HG02610 (cell line): ENCODE data around the gene LENG8.

ENCODE experiments used
- ATAC-seq: cut with Tn5 transposase; IDR thresholded peaks from one replicate; pipeline ENCODE4 v1.9.1; 2021; ENCODE audit warnings: mild to moderate bottlenecking, moderate library complexity; ENCODE audit not compliant: unreplicated experiment

Gene LENG8

DNA sequence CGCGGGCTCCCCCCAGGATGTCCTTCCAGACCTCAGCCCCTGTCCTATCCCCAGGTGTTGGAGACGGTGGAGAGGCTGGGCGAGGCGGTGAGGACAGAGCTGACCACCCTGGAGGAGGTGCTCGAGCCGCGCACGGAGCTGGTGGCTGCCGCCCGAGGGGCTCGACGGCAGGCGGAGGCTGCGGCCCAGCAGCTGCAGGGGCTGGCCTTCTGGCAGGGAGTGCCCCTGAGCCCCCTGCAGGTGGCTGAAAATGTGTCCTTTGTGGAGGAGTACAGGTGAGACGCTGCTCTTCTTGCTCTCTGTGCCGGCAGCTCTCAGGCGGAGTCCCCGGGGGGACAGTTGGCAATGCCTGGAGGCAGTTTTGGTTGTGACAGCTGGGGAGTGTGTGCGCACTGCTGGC is 26.9 kb upstream of the LENG8 start:
- no peak for ATAC-seq

DNA sequence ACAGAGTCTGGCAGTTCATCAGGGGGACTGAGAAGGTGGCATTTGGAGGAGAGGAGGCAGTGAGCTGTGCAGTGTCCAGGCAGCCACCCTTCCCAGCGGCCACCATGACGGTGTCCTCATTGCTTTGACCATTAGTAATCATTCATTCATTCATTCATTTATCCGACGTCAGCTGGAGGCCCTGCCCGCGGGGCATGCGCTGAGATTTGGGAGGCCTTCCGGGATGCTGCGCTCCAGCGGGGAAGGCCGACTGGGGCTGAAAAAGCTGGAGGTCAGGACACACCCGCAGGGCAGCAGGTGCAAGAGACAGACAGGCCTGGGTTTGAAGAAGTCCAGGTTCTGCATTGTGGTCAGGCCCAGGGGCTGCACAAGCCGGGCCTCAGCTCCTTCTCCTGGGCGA is 24.8 kb upstream of the LENG8 start:
- no peak for ATAC-seq

DNA sequence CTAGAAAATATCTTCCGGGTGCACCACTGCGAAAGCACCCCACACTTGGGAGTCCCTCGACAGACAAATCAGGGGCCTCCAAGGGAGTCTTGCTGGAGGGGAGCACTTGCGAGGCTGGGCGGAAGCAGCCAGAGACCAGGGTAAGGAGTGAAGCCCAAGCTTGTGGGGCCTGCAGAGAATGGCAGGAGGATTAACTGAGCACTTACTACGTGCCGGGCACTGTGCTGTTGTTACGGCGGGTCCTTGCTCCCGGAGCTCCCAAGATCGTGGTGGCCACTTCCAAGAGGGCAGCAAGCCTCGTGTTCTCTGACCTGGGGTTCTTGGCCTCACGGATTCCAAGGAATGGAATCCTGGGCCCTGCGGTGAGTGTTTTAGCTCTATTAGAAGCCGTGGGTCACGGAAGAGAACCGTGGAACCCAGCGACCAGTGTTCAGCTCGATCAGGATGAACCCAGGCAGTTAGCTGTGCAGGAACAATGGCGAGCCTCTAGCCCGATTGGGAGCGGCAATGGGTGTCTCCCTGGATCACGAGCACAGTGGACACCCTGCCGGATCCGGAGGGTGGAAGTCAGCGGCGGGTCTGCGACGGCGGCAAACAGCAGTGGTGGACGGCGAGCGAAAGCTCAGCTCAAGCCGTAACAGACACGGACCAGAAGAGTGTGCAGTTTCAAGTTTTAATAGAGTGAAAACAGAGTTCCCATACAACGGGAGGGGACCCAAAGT is 24.2 kb upstream of the LENG8 start:
- ATAC-seq, result no peak

DNA sequence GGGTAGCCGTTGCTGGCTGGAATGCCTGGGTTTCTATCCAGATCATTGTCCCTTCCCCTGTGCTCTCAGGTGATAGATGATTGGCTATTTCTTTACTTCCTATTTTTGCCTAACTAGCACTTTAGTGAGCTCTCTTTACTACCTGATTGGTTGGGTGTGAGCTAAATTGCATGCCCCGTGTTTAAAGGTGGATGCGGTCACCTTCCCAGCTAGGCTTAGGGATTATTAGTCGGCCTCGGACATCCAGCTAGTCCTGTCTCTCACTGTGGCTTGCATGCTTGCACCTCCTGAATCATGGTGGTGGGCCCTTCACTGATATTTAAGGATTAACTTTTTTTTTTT is 23.6 kb upstream of the LENG8 start:
- ATAC-seq, result no peak

DNA sequence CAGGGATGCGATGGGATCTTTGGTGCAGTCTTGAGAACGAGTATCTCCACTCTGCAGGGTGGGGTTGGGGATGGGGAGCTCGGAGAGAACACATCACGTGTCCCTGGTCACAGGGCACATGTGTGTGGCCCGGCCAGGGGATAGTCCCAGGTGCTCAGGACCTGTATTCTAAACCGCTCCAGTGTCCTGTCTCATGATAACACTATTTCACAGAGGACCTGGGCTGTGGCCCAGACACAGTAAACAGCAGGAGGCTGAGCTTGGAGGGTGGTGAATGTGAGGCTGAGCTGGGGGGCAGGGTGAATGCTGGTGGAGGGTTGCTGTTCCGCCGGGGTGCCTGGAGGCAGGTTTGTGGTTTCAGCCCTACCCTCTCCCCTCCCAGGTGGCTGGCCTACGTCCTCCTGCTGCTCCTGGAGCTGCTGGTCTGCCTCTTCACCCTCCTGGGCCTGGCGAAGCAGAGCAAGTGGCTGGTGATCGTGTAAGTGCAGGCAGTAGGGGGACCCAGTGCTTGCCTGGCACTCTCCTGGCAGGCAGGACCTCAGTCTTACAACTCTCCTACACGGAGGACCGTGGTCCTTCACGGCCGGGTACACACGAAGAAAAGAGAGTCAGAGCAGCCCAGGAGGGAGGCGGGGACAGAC is 22.6 kb upstream of the LENG8 start:
- ATAC-seq, result no peak

DNA sequence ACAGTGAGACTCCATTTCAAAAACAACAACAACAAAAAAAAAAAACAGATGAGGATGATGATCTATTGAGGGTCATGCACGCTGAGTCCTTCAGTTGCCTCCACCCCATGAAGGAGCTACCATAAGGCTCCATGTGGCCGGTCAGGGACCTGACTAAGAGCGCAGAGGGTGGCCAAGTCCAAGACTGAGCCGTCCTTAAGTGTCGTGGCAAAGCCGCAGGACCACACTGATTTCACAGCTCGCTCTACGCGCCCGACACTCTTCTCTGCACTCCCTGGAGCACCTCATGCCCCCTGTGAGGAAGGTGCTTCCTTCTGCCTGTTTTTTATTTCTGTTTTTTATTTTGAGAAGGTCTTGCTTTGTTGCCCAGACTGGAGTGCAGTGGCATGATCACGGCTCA is 21.4 kb upstream of the LENG8 start:
- ATAC-seq, result no peak

- no peak for ATAC-seq
Measured at GRCh38 chr19:54428323-54429175, 20.4 kb upstream of the LENG8 start.

GRCh38 chr19:54429176-54429495 is 19.9 kb upstream of the LENG8 start:
- ATAC-seq, result no peak

DNA sequence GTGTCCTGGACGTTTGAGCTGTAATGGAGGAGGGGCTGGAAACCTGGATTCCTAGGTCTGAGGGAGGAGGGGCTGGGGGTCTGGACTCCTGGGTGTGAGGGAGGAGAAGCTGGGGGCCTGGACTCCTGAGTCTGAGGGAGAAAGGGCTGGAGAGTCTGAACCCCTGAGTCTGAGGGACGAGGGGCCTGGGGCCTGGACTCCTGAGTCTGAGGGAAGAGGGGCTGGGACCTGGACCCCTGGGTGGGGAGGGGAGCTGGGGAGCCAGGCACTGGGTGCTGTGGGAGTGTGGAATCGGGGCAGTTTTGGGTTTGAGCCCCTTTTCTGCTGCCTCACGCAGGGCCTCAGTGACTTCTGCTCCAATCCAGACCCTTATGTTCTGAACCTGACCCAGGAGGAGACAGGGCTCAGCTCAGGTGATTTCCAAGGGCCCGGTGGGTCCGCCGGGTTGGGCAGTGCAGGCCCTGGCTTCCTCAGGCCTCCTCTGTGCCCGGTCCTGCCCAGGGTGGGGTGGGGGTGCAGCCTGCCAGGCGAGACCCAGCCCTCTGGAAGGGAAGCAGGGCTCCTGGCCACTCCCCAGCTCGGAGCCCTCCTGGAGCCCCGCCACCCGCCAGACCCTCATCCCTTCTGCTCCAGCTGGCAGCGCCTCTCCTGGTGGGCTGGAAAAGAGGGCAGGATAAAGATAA is 19.3 kb upstream of the LENG8 start:
- no peak for ATAC-seq

DNA sequence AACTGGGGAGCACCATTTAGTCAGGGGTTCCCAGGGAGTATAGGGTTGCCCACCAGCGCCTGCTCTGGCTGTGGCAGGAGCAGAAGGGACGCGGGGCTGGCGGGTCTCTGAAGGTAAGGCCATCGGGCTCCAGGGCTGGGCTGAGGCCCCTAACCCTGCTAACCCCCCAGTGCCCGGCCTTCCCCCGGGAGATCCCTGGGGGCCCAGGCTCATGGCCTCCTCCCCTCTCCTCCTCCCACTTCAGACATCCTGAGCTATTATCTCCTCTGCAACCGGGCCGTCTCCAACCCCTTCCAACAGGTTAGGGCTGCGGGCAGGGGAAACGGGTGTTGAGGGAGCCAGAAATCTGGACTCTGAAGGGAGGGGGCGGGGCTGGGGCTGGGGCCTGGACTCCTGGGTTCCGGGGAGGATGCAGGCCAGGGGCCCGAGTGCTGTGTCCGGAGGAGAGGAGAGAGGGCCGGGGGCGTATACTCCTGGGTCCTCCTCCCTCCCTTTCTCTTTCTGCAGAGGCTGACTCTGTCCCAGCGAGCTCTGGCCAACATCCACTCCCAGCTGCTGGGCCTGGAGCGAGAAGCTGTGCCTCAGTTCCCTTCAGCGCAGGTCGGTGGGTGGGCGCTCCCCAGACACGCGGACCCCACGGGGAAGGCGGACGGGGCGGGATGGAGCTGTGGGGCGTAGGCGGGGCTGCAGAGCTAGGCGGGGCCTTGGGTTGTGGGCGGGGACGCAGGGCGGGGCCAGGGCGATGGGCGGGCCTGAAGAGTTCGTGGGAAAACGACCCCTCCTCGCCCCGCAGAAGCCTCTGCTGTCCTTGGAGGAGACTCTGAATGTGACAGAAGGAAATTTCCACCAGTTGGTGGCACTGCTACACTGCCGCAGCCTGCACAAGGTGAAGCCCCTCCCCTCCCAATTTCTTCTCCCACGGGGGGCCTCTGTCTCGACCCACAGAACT is 18.4 kb upstream of the LENG8 start:
- no peak for ATAC-seq

DNA sequence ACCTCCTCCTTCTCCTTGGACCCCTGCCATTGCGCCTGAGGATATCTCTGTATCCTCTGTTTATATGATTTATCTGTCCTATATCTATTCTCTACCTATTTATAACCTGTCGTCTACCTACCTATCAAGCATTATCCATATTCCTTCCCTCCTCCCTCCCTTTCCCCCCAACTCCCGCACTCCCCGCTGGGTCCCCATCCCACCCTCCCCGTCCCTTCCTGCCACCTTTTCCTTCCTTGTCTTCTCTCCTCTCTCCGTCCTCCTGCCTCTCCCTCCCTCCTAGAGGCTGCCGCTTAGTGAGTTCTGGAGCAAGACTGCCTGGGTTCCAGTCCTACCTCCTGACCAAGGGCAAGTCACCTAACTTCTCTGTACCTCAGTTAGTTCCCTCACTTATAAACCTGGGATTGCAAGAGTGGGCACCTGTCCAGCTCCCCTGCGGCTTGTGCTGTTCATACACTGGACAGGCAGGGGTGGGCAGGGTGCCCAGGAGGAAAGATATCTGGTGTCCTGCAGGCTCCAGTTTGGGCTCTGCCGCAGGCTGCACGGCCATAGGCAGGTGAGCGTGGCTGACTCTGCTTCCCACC is 17.7 kb upstream of the LENG8 start:
- ATAC-seq, result no peak

DNA sequence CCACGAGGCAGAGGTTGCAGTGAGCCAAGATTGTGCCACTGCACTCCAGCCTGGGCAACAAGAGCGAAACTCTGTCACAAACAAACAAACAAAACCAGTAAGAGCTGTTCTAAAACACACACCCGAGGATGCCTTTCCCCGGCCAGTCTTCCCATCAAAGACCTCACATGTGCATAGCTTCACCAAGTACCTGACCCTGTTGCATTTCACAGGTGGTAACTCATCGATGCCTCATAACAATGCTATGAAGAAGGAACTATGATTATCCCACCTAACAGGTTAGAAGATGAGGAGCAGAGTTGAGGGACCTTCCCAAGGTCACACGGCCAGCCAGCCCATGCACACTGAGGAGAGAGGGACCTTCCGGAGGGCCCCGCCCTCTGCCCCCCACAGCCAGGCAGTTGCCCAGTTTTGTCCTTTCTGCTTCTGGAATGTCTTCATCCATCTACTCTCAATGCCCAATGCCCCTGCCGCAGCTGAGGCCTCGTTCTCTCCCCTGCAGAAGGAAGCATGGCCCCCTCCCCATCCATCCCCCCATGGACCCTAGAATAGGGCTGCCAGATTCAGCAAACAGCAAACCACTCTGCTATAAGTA is 16.8 kb upstream of the LENG8 start:
- ATAC-seq, result no peak

DNA sequence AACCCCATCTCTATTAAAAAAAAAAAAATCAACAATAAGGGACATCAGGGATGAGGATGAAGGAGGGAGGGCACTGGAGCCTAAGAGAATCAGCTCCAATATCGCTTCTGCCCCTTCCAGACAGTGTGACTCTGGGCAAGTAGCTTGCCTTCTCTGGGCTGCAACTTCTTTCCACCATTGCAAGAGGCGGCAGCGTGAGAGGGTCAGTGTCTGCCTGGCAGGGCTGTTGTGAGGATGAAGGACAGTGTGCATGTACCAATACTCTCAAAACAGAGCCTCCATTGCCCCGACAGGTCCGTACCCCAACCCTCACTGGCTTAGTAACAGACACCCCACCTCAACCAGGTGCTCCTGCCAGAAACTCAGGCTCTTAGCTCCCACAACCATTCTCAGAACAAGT is 15.3 kb upstream of the LENG8 start:
- ATAC-seq, result no peak

DNA sequence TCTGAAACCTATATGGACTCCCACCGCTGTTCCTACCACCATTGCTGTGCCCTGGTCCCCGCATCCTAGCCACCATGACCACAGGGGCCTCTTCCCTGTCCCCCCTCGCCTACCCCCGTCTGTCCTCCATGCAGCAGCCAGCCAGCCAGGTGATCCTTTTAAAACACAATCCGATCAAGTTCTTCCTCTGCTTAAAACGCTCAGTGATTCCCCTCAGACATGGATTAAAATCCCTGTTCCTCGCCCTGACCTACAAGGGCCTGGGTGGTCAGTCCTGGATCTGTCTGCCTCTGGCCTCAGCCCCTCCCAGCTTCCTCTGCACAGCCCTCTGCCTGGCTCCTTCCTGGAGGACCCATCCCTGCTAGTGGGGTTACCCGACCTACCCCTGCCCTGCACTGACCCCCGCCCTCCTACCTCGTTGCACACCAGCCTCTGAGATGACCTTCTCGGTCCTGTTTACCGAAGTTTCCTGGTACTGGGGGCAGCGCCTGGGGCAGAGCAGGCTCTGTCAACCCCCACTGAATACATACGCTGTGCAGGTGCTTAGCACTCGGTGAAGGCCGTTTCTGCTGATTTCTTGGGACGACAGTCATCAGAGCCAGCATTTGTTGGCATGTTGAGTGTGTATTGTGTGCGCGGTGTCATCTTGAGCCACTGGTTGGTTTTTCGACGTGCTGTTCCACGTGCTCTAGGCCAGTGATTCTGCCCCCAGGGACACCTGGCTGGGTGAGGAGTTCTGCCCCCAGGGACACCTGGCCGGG is 14.7 kb upstream of the LENG8 start:
- no peak for ATAC-seq

- ATAC-seq, result no peak
Measured at GRCh38 chr19:54434873-54435214, 14.2 kb upstream of the LENG8 start.

- ATAC-seq, result no peak
Measured at GRCh38 chr19:54435551-54436016, 13.4 kb upstream of the LENG8 start.

- ATAC-seq, result no peak
Measured at GRCh38 chr19:54436031-54436523, 12.9 kb upstream of the LENG8 start.

GRCh38 chr19:54436628-54437252 is 12.3 kb upstream of the LENG8 start:
- no peak for ATAC-seq
